ENCODE data around the gene ARPC4.

Gene ARPC4

GRCh38 chr3:9855594-9855993, 62.7 kb downstream of the ARPC4 start:
- DNase-seq (ENCODE audit: low spot score), result no peak
